Common myeloid progenitor, CD34-positive (primary cell): ENCODE results near the gene GPR35.

Experiments used
- CTCF ChIA-PET: fragments of 350-600 bp; sonication (Branson Sonifier 250); formaldehyde crosslinking; loops from one replicate; lab custom pipeline; 2021; ENCODE audit warnings: antibody characterized with exemption; lab: Charles Lee
- POLR2A ChIA-PET: fragments of 350-600 bp; sonication (Branson Sonifier 250); formaldehyde crosslinking; loops from one replicate; lab custom pipeline; 2021; ENCODE audit warnings: antibody characterized with exemption; lab: Charles Lee
- DNase-seq, 3 donors: peaks; one replicate each; pipeline versions ENCODE4 v3.0.0 to v3.0.0-alpha.2; 2013
- H3K27ac ChIP-seq, 2 experiments: 1 replicate in 1 of 2; 2 replicates in 1 of 2; pipeline ENCODE4 v1.7.0; 2013; ENCODE audit warnings: inconsistent platforms in 2 of 2, low read length in 2 of 2, mild to moderate bottlenecking in 2 of 2, low read depth in 1 of 2, moderate library complexity in 1 of 2; ENCODE audit not compliant: severe bottlenecking in 2 of 2, insufficient read depth in 1 of 2, poor library complexity in 1 of 2
- H3K27me3 ChIP-seq, 5 experiments: replicated peaks in 2 of 5; 1 replicate in 3 of 5; 2 replicates in 2 of 5; pipeline versions ENCODE4 v1.6.1 to v1.7.0; 2013; ENCODE audit warnings: low read length in 4 of 5, mild to moderate bottlenecking in 2 of 5, moderate library complexity in 2 of 5, inconsistent platforms in 1 of 5; ENCODE audit not compliant: insufficient read depth in 5 of 5, control insufficient read depth in 4 of 5
- H3K36me3 ChIP-seq, 4 experiments: 1 replicate in 2 of 4; 2 replicates in 2 of 4; pipeline versions ENCODE4 v1.6.1 to v1.7.0; 2013; ENCODE audit warnings: low read length in 3 of 4, control low read depth in 1 of 4, mild to moderate bottlenecking in 1 of 4; ENCODE audit not compliant: control insufficient read depth in 4 of 4, insufficient read depth in 4 of 4
- H3K4me1 ChIP-seq, 4 experiments: 1 replicate in 3 of 4; 2 replicates in 1 of 4; pipeline versions ENCODE4 v1.6.1 to v1.7.1; 2013; ENCODE audit warnings: low read length in 3 of 4, mild to moderate bottlenecking in 3 of 4, control low read depth in 1 of 4, inconsistent platforms in 1 of 4, moderate library complexity in 1 of 4; ENCODE audit not compliant: control insufficient read depth in 4 of 4, insufficient read depth in 4 of 4; ENCODE audit errors: control extremely low read depth in 1 of 4
- H3K4me3 ChIP-seq, 7 experiments: 1 replicate in 4 of 7; 2 replicates in 3 of 7; pipeline versions ENCODE4 v1.5.1 to v1.7.0; 2013; ENCODE audit warnings: mild to moderate bottlenecking in 7 of 7, low read length in 6 of 7, moderate library complexity in 6 of 7, inconsistent platforms in 2 of 7, low read depth in 2 of 7, control low read depth in 1 of 7; ENCODE audit not compliant: insufficient read depth in 4 of 7, control insufficient read depth in 1 of 7; ENCODE audit errors: extremely low read depth in 1 of 7
- H3K9me3 ChIP-seq, 5 experiments: 1 replicate in 4 of 5; 2 replicates in 1 of 5; pipeline versions ENCODE4 v1.6.1 to v1.7.1; 2013; ENCODE audit warnings: low read length in 4 of 5, mild to moderate bottlenecking in 2 of 5, inconsistent platforms in 1 of 5, low read depth in 1 of 5, moderate library complexity in 1 of 5; ENCODE audit not compliant: control insufficient read depth in 4 of 5, insufficient read depth in 2 of 5; ENCODE audit errors: control extremely low read depth in 1 of 5
- WGBS: methylation state at CpG from one replicate; pipeline ENCODE4 v1.1.5; 2013; ENCODE audit not compliant: insufficient coverage; 5-methylcytosine and 5-hydroxymethylcytosine counted together

The GPR35 gene

DNA sequence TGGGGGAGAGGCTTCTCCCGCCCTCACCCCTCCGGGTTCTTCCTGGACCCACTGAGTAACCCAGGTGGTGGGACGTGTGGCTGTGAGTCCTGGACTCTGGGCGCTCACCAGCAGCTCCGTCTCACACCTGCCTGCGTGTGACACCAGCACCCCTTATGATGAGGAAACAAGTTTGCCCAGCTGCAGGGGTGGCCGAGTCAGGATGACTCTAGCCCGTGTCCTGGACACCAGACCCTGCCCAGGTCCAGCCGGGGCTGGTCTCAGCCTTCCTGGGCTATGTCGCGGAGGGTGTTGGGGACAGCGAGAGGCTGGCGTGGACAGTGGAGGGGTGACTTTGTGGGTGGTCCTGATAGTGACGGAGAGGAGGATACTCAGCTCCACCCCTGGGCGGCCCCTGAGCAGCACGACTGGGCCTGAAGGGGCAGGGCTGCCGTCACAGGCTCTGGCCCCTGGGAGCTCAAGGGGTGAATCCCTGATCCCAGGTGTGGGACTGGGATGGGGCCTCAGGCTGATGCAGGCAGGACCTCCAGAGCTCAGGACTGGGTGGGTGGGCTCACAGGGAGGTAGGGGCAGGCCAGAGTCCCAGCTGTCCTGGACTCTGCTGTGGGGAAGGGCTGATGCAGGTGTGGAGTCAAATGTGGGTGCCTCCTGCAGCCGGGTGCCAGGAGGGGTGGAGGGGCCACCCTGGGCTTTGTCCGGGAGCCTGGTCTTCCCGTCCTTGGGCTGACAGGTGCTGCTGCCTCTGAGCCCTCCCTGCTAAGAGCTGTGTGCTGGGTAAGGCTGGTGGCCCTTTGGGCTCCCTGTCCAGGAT lies 3.7 kb downstream of the GPR35 start:
- ChIA-PET POLR2A (no interaction called here), CTCF (no interaction called here)
- Histone ChIP-seq H3K9me3 (peaks cover 0 to 13% (median 5%) of the 10 kb centered on the region in 5 experiments), H3K27ac (no peak overlapping the region), H3K4me3 (no peak overlapping the region), H3K36me3 (peaks cover 0 to 13% (median under 1%) of the 10 kb centered on the region in 4 experiments), H3K27me3 (no peaks in the 10 kb centered on the region), H3K4me1 (peaks cover 0 to 36% (median 34%) of the 10 kb centered on the region in 4 experiments)
- 96% methylated on average over 16 of the region's 20 CpGs for WGBS
- DNase-seq: no peak

GRCh38 chr2:240629619-240629967 lies 4.3 kb downstream of the GPR35 start:
- WGBS: 97% methylated on average over 3 of the region's 5 CpGs
- ChIA-PET POLR2A (no interaction called here), CTCF (no interaction called here)
- Histone ChIP-seq H3K9me3 (peaks cover 0 to 19% (median 8%) of the 10 kb centered on the region in 5 experiments), H3K36me3 (peaks cover 0 to 13% (median under 1%) of the 10 kb centered on the region in 4 experiments), H3K27ac (no peak overlapping the region), H3K4me1 (peaks cover 0 to 31% (median 28%) of the 10 kb centered on the region in 4 experiments), H3K4me3 (no peak overlapping the region), H3K27me3 (no peaks in the 10 kb centered on the region)
- DNase-seq: no peak

GRCh38 chr2:240629968-240630770 lies 4.9 kb downstream of the GPR35 start:
- Histone ChIP-seq H3K36me3 (peaks cover 0 to 13% (median under 1%) of the 10 kb centered on the region in 4 experiments), H3K27me3 (no peaks in the 10 kb centered on the region), H3K27ac (no peak overlapping the region), H3K4me3 (no peak overlapping the region), H3K4me1 (peaks cover 0 to 25% (median 22%) of the 10 kb centered on the region in 4 experiments), H3K9me3 (peaks cover 0 to 22% (median 8%) of the 10 kb centered on the region in 5 experiments)
- no peak for DNase-seq
- ChIA-PET CTCF (no interaction called here), POLR2A (no interaction called here)
- 93% methylated on average over 48 of the region's 50 CpGs for WGBS

DNA sequence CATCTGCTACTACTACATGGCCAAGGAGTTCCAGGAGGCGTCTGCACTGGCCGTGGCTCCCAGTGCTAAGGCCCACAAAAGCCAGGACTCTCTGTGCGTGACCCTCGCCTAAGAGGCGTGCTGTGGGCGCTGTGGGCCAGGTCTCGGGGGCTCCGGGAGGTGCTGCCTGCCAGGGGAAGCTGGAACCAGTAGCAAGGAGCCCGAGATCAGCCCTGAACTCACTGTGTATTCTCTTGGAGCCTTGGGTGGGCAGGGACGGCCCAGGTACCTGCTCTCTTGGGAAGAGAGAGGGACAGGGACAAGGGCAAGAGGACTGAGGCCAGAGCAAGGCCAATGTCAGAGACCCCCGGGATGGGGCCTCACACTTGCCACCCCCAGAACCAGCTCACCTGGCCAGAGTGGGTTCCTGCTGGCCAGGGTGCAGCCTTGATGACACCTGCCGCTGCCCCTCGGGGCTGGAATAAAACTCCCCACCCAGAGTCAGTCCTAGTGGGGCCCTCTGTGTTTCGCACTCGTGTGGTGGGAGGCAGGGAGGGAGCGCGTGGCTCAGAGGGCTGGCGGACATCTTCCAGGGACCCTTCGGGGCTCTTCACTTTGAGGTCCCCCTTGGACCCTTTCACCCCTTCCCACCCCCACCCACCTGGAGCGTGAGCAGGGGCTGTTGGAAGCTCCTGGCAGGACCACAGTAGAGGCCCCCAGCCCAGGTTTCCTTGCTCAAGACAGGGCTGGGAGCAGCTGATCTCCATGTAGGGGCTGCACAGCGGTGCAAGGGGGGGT lies 5.7 kb downstream of the GPR35 start:
- POLR2A ChIA-PET: no interaction called here
- 96% methylated on average over 16 of the region's 21 CpGs for WGBS
- H3K4me1 ChIP-seq: peaks cover 0 to 20% (median 17%) of the 10 kb centered on the region in 4 experiments
- DNase-seq: no peak
- H3K27ac ChIP-seq: no peak overlapping the region
- no peaks in the 10 kb centered on the region for H3K27me3 ChIP-seq
- peaks cover 0 to 26% (median 8%) of the 10 kb centered on the region in 5 experiments for H3K9me3 ChIP-seq
- no peak overlapping the region for H3K4me3 ChIP-seq
- H3K36me3 ChIP-seq: peaks cover 0 to 13% (median under 1%) of the 10 kb centered on the region in 4 experiments
- CTCF ChIA-PET: no interaction called here

DNA sequence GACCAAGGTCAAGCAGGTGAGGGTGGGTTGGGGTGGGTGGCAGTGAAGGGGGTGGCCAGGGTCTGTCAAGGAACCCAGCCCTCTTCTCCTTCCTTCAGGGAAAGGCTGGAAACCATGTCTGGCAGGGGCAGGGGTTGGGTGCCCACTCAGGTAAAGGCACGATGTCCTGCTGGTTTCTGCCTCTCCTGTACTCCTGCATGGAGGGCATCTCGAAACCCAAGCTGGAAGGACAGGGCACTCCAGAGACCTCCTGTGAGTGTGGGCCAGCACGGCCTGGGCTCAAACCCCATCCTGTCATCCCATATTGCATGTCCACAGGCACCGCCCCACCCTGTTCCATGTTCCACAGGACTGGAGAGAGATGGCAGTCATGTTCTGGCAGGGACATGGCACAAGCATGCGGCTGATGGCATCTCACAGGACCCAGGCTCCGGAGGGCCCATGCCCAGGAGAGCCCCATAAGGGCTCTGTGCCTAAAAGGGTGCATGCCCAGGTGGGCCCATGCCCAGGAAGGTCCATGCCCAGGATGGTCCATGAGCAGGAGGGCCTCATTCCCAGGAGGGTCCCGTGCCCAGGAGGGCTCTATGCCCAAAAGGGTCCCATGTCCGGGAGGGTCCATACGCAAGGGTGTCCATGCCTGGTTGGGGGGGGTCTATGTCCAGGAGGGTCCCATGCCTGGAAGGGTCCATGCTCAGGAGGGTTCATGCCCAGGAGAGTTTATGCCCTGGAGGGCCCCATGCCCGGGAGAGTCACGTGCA lies 6.4 kb downstream of the GPR35 start:
- WGBS: 97% methylated on average over 9 of the region's 11 CpGs
- Histone ChIP-seq H3K27ac (no peak overlapping the region), H3K9me3 (peaks cover 0 to 26% (median 8%) of the 10 kb centered on the region in 5 experiments), H3K4me1 (peaks cover 0 to 15% (median 11%) of the 10 kb centered on the region in 4 experiments), H3K36me3 (peaks cover 0 to 13% (median under 1%) of the 10 kb centered on the region in 4 experiments), H3K27me3 (no peaks in the 10 kb centered on the region), H3K4me3 (no peak overlapping the region)
- DNase-seq: no peak
- POLR2A ChIA-PET: no interaction called here
- CTCF ChIA-PET: no interaction called here

DNA sequence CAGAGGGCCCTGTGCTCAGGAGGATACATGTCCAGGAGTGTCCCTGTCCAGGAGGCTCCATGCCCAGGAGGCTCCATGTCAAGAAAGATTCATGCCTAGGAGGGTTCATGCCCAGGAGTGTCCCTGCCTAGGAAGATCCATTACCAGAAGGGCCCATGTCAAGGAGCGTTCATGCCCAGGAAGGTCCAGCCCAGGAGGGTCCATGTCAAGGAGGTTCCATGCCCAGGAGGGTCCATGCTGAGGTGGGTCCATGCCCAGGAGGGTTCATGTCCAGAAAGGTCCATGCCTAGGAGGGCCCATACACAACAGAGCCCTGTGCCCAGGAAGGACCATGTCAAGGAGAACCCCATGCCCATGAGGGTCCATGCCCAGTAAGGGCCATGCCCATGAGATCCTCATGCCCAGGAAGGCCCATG lies 7.0 kb downstream of the GPR35 start:
- H3K27ac ChIP-seq: no peak overlapping the region
- H3K4me1 ChIP-seq: peaks cover 0 to 9% (median 5%) of the 10 kb centered on the region in 4 experiments
- H3K9me3 ChIP-seq: peaks cover 0 to 26% (median 8%) of the 10 kb centered on the region in 5 experiments
- DNase-seq: no peak
- ChIA-PET CTCF (no interaction called here), POLR2A (no interaction called here)
- no peaks in the 10 kb centered on the region for H3K27me3 ChIP-seq
- 90% methylated on average over 1 of the region's 1 CpG for WGBS
- H3K36me3 ChIP-seq: peaks cover 0 to 13% (median under 1%) of the 10 kb centered on the region in 4 experiments
- H3K4me3 ChIP-seq: no peak overlapping the region
